NOMO-1 treated with dmso at 0.1 percent for 144 hours (cell line): ENCODE measurements around the gene THSD7B.
"Not testable (repeated sequence)": the region's sequence is repeated elsewhere in the genome, so short reads cannot be mapped to it uniquely, and the experiment has no call there.

Source experiments
- DNase-seq: peaks from one replicate; lab custom pipeline; 2025; ENCODE audit not compliant: unreplicated experiment; lab: John Stamatoyannopoulos, UW

The THSD7B gene

GRCh38 chr2:136765256-136766072, at the start of gene THSD7B:
TSS of gene THSD7B (plus strand) at chr2:136765545. CDS start at chr2:136882179, 116,634 bp downstream.
- no peak for DNase-seq

GRCh38 chr2:136718273-136718672, 47.1 kb upstream of the THSD7B start:
- peak; percentile 7 for DNase-seq

GRCh38 chr2:136727973-136728699, 37.2 kb upstream of the THSD7B start:
- DNase-seq: no peak

- no peak for DNase-seq
These were observed 29.1 kb upstream of the THSD7B start for GRCh38 chr2:136736236-136736635.

DNA sequence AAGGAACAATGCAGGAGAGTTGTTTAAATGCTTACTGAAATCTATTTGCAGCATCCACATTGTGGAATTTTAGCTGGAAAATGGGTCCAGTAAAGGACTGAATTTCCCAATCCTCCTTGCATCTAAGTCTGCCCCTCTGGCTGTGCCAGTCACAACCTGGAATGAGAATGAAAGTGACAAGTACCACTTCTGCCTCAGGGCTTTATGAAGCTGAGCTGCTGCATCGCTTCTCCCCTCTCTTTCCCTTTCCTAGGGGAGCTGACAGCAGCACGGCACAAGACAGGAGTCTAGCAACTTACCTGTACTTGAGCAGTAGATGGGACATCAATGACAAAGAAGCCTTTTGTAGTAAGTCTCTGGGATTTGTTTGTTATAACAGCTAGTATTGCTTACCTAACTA, 27.3 kb upstream of the THSD7B start:
- no peak for DNase-seq

GRCh38 chr2:136741471-136741870, 23.9 kb upstream of the THSD7B start:
- DNase-seq: no peak

DNA sequence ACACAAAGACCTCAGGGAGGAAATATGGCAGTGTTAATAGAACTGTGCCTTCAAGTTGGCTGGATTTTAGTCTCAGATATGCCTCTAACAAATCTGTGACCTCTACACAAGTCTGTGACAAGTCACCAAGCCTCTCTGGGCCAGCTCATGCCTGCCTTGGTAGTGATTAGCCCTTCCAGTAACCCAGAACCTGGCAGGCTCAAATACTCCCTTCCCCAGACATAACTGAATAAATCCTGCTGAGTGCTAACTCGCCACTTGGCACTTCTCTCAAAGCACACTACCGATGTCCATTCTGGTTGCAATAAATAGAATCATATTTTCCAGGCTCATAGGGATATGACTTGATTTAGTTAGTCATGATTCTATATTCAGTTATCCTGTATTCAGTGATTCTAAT, 15.3 kb upstream of the THSD7B start:
- no peak for DNase-seq

DNA sequence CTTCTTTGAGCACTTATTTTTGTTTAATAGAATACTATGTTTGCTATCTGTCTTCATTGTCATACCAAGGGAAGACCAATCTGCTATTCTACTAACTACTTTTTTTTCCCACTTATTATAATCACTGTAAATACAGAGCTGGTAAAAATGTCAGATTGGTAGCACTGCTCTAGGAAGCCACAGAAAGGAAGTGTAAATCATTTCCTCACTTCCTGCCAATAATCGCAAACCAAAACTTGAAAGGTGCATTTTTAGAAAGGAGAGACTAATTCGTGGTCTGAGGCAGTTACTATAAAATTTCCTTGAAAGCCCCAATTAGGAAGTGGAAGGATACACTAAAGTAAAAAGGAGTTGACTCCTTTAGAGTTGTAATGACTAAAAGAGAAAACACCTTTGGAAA, 13.9 kb upstream of the THSD7B start:
- DNase-seq: peak; percentile 5

GRCh38 chr2:136758504-136758903, 6.8 kb upstream of the THSD7B start:
- not testable (repeated sequence) for DNase-seq

GRCh38 chr2:136764452-136765255, 691 bp upstream of the THSD7B start:
- no peak for DNase-seq

GRCh38 chr2:136766073-136766404, 694 bp downstream of the THSD7B start:
- DNase-seq: no peak

- no peak for DNase-seq
These were observed 1.7 kb downstream of the THSD7B start for GRCh38 chr2:136767030-136767429.

GRCh38 chr2:136769871-136770270, 4.5 kb downstream of the THSD7B start:
- no peak for DNase-seq

DNA sequence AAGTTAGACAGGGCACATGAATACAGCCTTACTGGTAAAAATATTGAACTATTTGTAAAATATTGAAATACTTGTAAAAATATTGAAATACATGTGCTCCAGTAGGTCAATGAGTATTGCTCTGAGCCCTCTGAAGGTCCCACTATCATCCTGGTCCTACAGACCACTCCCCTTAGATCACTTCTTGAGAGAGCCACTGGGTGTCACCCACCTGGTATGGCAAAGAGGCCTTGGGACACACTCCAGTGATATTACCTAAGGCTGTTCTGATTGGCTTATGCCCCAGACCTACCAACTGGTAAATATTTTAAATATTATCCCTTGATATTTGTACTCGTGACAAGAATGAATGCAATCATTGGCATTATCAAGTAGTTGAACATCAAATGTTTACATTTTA, 5.0 kb downstream of the THSD7B start:
- DNase-seq: no peak

DNA sequence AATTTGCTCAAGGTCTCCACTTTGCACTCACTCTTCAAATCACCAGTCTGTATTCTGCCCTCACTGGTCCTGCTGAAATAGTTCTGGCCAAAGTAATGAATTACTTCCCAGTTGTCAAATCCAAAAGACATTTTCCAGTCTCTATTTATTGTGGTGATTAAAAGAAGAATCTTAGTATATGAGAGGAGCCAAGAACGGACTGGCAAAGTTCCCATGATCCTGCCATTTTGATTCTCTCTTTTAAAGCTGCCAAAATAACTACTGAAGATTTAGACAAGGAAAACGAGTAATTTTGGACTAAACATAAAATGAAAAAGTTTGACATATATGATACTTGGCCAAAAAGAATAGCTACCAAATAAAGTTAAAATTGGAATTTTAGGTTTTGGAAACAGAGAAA, 12.0 kb downstream of the THSD7B start:
- no peak for DNase-seq

- DNase-seq: no peak
These were observed 18.5 kb downstream of the THSD7B start for GRCh38 chr2:136783856-136784255.

- no peak for DNase-seq
These were observed 19.9 kb downstream of the THSD7B start for GRCh38 chr2:136785215-136785614.

GRCh38 chr2:136787970-136788369, 22.6 kb downstream of the THSD7B start:
- no peak for DNase-seq

- DNase-seq: no peak
These were observed 31.0 kb downstream of the THSD7B start for GRCh38 chr2:136796339-136796738.

- DNase-seq: no peak
These were observed 33.4 kb downstream of the THSD7B start for GRCh38 chr2:136798766-136799165.

DNA sequence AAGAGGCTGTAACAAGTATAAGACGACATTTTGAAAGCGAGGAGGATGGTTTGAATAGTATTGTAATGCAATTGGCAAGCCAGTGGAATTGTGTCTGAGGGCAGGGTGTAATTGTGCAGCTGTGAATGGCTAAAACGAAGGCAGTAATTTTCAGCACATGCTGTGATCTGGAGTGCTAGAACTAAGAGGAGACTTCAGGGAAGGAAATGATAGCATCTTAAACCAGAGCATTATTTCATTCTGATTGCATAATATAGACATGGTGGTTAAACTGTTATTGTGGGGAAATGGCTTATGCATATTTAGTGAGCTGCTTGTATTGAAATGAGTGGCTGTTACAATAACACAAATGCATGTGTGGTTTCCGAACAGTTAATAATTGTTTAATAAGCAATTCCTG, 36.3 kb downstream of the THSD7B start:
- DNase-seq: peak; percentile 5

- DNase-seq: no peak
These were observed 44.7 kb downstream of the THSD7B start for GRCh38 chr2:136809998-136810397.
